Right lobe of liver (tissue), 6 donors: ENCODE measurements around the gene CLSTN2. TPM values are rescaled to one million over a fixed set of nuclear protein-coding genes. Genes with fewer than 3 reads are reported as not detected.

Source experiments
- ATAC-seq, 4 donors: fragments of 200-7000 bp; cut with Tn5 transposase; one replicate each; pipeline ENCODE4 v1.9.1; 2020; ENCODE audit warnings: mild to moderate bottlenecking in 4 of 4, moderate library complexity in 4 of 4
- DNase-seq, 3 donors: peaks; one replicate each; pipeline ENCODE4 v3.0.0-alpha.2; 2020
- H3K27ac ChIP-seq, 3 donors: fragments of 200-600 bp; one replicate each; pipeline ENCODE4 v1.8.0; 2022
- H3K27me3 ChIP-seq, 2 donors: fragments of 200-600 bp; one replicate each; pipeline ENCODE4 v1.8.0; 2022
- H3K36me3 ChIP-seq, 4 donors: fragments of 200-600 bp; sonication (generic) in 1 of 4; one replicate each; pipeline versions ENCODE4 v1.5.1 to v1.8.0; 2017 to 2022; ENCODE audit warnings: control low read depth in 1 of 4
- H3K4me1 ChIP-seq, 4 donors: fragments of 200-600 bp; sonication (generic) in 1 of 4; one replicate each; pipeline versions ENCODE4 v1.5.1 to v1.8.0; 2017 to 2022; ENCODE audit warnings: control low read depth in 1 of 4
- H3K4me3 ChIP-seq, 3 donors: fragments of 200-600 bp; one replicate each; pipeline ENCODE4 v1.8.0; 2022
- H3K9me3 ChIP-seq, 4 donors: fragments of 200-600 bp; sonication (generic) in 1 of 4; one replicate each; pipeline versions ENCODE4 v1.5.1 to v1.8.0; 2017 to 2022; ENCODE audit warnings: control low read depth in 1 of 4
- POLR2A ChIP-seq: fragments of 450-650 bp; IDR thresholded peaks from one replicate; pipeline ENCODE4 v1.6.1; 2017; ENCODE audit warnings: antibody characterized with exemption, mild to moderate bottlenecking
- WGBS: methylation state at CpG from one replicate; pipeline ENCODE4 v1.1.6; 2018; ENCODE audit warnings: low coverage, low lambda C conversion rate; ENCODE audit not compliant: insufficient coverage; ENCODE audit errors: missing lambda C conversion rate; 5-methylcytosine and 5-hydroxymethylcytosine counted together
- intact Hi-C, 2 donors: fragments of 100-400 bp; cut with DNase I; formaldehyde crosslinking; loops; one replicate each; pipeline versions ENCODE4 v1.11.2 to v1.14.1; 2022
- total RNA-seq, 6 experiments: library from RNA; depleted of rRNA in 2 of 6; stranded (reverse); fragments of >200 nt in 2 of 6; fragmentation: NEBNext Ultra II Directional in 3 of 6; extraction: Animal tissue kit (Norgen Biotek cat#: 25700) in 3 of 6; gene quantifications; one replicate each; pipeline versions ENCODE4 v1.1.0 to v1.2.4, GENCODE V29; 2016 to 2023
- TF ChIP-seq, protein P1 (sequence below), 4 donors: fragments of 200-600 bp in 3 of 4; fragments of 450-650 bp in 1 of 4; IDR thresholded peaks; one replicate each; pipeline versions ENCODE4 v1.5.1 to v1.8.0; 2016 to 2022; ENCODE audit warnings: antibody characterized with exemption in 4 of 4, mild to moderate bottlenecking in 2 of 4
- donor health status: DM: no; HTN: yes; CAD: no.
- donor health status: DM: no; HTN: no; CAD: no.
- donor health status: DM: no; HTN: no; CAD: no.
- donor health status: DM: no; HTN: yes; CAD: no.
- donor health status: DM: no; HTN: yes; CAD: no.

Gene CLSTN2
- total RNA-seq, 6 experiments from 2014 or later = 1.0 to 3.3 (median 2.0) TPM

- WGBS = 43% methylated on average over 2 of the region's 2 CpGs
These were observed 316.7 kb downstream of the CLSTN2 start for GRCh38 chr3:140251678-140252077.

DNA sequence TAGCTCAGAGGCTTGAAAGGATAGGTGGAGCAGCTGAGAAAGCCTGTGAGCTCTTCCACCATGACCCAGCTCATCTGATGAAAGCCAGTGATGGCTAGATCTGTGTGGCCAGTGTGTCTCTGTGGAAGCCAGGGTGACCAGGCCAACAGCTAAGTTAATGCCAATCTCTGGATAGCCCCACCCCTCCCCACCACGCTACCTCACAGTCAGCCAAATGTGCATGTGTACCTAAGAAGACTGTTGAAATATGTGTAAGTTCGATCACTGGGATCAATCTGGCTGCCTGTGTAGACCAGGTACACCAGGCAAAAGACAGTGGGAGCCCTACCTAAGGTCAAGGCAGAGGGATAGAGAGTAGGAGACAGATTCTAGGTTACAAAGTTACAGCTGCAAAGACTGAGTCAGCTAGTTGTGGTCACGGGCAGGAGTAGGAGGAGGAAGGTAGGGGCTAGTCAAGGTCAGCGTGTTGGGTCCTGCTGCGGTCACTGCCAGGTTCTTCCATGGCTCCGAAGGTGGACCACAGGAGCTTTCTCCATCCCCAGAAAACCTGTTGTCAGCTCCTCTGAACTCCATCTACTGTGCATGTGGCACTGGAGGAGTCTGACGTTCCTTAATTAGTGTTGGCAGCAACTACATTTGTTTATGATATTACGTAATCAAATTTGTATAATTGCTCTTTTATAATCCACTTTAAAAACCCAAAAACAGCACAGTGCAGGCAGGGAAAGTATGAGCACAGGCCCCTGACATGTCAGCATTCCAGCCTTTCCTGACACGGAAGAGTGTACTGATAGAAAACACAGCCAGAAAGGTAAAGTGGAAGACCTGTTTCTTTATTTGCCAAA, 318.0 kb downstream of the CLSTN2 start:
- H3K36me3 ChIP-seq = no peaks in the 10 kb centered on the region
- no peak overlapping the region for H3K27ac ChIP-seq
- DNase-seq = no peak
- intact Hi-C loops = no loop called here
- H3K27me3 ChIP-seq = no peaks in the 10 kb centered on the region
- H3K9me3 ChIP-seq = no peaks in the 10 kb centered on the region
- 57% methylated on average over 7 of the region's 9 CpGs for WGBS
- peak in 2 of 4 donors; percentile 28 to 52 for ATAC-seq
- no peak overlapping the region for H3K4me3 ChIP-seq
- TF ChIP-seq, protein P1, sequence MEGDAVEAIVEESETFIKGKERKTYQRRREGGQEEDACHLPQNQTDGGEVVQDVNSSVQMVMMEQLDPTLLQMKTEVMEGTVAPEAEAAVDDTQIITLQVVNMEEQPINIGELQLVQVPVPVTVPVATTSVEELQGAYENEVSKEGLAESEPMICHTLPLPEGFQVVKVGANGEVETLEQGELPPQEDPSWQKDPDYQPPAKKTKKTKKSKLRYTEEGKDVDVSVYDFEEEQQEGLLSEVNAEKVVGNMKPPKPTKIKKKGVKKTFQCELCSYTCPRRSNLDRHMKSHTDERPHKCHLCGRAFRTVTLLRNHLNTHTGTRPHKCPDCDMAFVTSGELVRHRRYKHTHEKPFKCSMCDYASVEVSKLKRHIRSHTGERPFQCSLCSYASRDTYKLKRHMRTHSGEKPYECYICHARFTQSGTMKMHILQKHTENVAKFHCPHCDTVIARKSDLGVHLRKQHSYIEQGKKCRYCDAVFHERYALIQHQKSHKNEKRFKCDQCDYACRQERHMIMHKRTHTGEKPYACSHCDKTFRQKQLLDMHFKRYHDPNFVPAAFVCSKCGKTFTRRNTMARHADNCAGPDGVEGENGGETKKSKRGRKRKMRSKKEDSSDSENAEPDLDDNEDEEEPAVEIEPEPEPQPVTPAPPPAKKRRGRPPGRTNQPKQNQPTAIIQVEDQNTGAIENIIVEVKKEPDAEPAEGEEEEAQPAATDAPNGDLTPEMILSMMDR (IDR thresholded peaks at IDR 0.05) = no peak
- TF ChIP-seq POLR2A = no peak
- no peaks in the 10 kb centered on the region for H3K4me1 ChIP-seq

More at GRCh38 chr3:140251678-140252077, 316.7 kb downstream of the CLSTN2 start:
- no peaks in the 10 kb centered on the region for H3K36me3 ChIP-seq
- H3K4me1 ChIP-seq = no peaks in the 10 kb centered on the region
- no peak overlapping the region for H3K4me3 ChIP-seq
- intact Hi-C loops = no loop called here
- no peak overlapping the region for H3K27ac ChIP-seq
- DNase-seq = no peak
- H3K27me3 ChIP-seq = no peaks in the 10 kb centered on the region
- TF ChIP-seq POLR2A = no peak
- TF ChIP-seq, protein P1 (IDR thresholded peaks at IDR 0.05) = no peak
- no peaks in the 10 kb centered on the region for H3K9me3 ChIP-seq
- ATAC-seq = no peak

DNA sequence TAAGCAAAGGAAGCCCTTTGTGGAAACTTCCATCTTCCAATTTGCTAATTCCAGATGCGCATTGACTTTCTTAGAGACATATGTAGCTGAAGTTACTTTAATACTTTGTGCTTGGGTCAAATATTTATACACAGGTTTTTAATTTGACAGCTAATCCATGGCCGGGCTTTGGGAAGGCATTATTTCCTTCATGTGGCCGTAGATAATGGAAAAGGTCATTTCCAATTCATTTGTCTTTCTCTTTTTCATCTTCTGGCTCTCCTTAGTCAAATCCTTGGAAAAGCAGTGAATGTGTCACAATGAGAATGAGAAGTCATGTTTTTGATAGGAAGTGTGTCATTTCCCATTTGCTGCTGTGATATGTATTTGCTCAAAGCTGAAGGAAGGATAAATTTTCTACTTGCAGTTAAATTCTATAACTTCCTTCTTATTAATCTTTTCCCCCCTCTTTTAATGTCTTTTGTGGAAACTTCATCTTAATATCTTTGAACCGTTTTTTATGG, 323.3 kb downstream of the CLSTN2 start:
- Histone ChIP-seq H3K27ac (no peak overlapping the region), H3K9me3 (no peaks in the 10 kb centered on the region), H3K27me3 (no peaks in the 10 kb centered on the region), H3K4me1 (no peaks in the 10 kb centered on the region), H3K36me3 (no peaks in the 10 kb centered on the region), H3K4me3 (no peak overlapping the region)
- no peak for ATAC-seq
- DNase-seq = no peak
- TF ChIP-seq POLR2A = no peak
- TF ChIP-seq, protein P1 (IDR thresholded peaks at IDR 0.05) = no peak
- intact Hi-C loops = no loop called here
- WGBS = 55% methylated on average over 4 of the region's 4 CpGs

DNA sequence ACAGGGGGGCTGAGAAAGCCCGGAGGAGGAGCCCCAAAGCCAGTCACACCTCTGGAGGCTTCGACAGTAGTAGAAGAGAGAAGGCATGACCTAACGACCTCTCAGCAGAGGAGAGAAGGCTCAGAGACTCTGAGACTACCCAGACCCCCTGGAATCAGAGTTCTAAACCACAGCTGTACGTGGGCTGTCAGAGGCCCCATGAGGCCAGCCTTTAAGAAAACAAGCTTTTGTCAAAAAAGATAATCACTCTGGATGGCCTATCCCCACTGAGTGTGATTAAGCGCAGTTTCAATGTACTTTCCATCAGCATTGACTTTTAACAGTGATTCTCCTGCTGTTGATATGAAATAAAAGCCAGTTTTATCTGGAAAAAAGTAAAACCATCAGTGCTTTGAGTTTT, 330.3 kb downstream of the CLSTN2 start:
- 61% methylated on average over 5 of the region's 5 CpGs for WGBS
- Histone ChIP-seq H3K9me3 (no peaks in the 10 kb centered on the region), H3K27ac (no peak overlapping the region), H3K36me3 (no peaks in the 10 kb centered on the region), H3K4me1 (no peaks in the 10 kb centered on the region), H3K4me3 (no peak overlapping the region), H3K27me3 (no peaks in the 10 kb centered on the region)
- no peak for DNase-seq
- no peak for TF ChIP-seq POLR2A
- TF ChIP-seq, protein P1 (IDR thresholded peaks at IDR 0.05) = no peak
- intact Hi-C loops = no loop called here
- no peak for ATAC-seq
